Testis (tissue), 3 donors: Measurements from ENCODE around the gene ZNF423. TPM values are rescaled to one million over a fixed set of nuclear protein-coding genes. Genes with fewer than 3 reads are reported as not detected.

Experiments used
- DNase-seq: peaks from one replicate; pipeline ENCODE4 v3.0.0-alpha.2; 2019
- H3K27ac ChIP-seq, 2 donors: fragments of 200-600 bp; sonication (generic); one replicate each; pipeline ENCODE4 v1.5.1; 2019
- H3K27me3 ChIP-seq: fragments of 200-600 bp; sonication (generic); one replicate; pipeline ENCODE4 v1.5.1; 2019
- H3K36me3 ChIP-seq: fragments of 200-600 bp; sonication (generic); one replicate; pipeline ENCODE4 v1.5.1; 2017; ENCODE audit warnings: low read depth; ENCODE audit errors: missing control alignments
- H3K4me1 ChIP-seq: fragments of 200-600 bp; sonication (generic); one replicate; pipeline ENCODE4 v1.5.1; 2019
- H3K4me3 ChIP-seq, 2 donors: fragments of 200-600 bp; sonication (generic); one replicate each; pipeline ENCODE4 v1.5.1; 2017 to 2019
- H3K9me3 ChIP-seq: fragments of 200-600 bp; sonication (generic); one replicate; pipeline ENCODE4 v1.5.1; 2017
- CTCF ChIP-seq, 3 experiments: fragments of 450-650 bp in 2 of 3; fragments of 200-600 bp in 1 of 3; sonication (generic) in 1 of 3; IDR thresholded peaks; one replicate each; pipeline ENCODE4 v1.5.1; 2016 to 2019; ENCODE audit warnings: antibody characterized with exemption in 3 of 3, mild to moderate bottlenecking in 2 of 3, moderate library complexity in 1 of 3
- POLR2A ChIP-seq: fragments of 450-650 bp; IDR thresholded peaks from one replicate; pipeline ENCODE4 v1.6.1; 2017; ENCODE audit warnings: antibody characterized with exemption, mild to moderate bottlenecking, moderate library complexity
- WGBS, 2 donors: methylation state at CpG; one replicate each; pipeline ENCODE4 v1.1.5; 2018; 5-methylcytosine and 5-hydroxymethylcytosine counted together
- intact Hi-C: fragments of 100-400 bp; cut with DNase I; formaldehyde crosslinking; loops from one replicate; pipeline ENCODE4 v1.15.1; 2023; ENCODE audit warnings: low total_unique reads
- polyA plus RNA-seq: library from polyadenylated mRNA; stranded (reverse); fragments of 350-450 nt; fragmentation: Illumina TruSeq; extraction: RNeasy Lipid Tissue Mini Kit (QIAGEN cat#74804); gene quantifications from one replicate; pipeline ENCODE4 v1.2.3, GENCODE V29; 2014; ENCODE audit warnings: low read depth, low replicate concordance; ENCODE audit not compliant: insufficient read depth
- total RNA-seq, 2 donors: library from RNA; depleted of rRNA; stranded (reverse); fragments of >200 nt; gene quantifications; one replicate each; pipeline ENCODE4 v1.2.3, GENCODE V29; 2016

The ZNF423 gene
- total and polyA plus RNA-seq, 3 donors from 2014 or later: 8.9 to 19.0 (median 12.1) TPM

- Histone ChIP-seq H3K27me3 (no peaks in the 10 kb centered on the region), H3K36me3 (no peaks in the 10 kb centered on the region), H3K4me3 (no peak overlapping the region), H3K27ac (no peak overlapping the region), H3K9me3 (no peaks in the 10 kb centered on the region), H3K4me1 (no peaks in the 10 kb centered on the region)
- 86 to 96% methylated on average over 1 to 3 of the region's 3 CpGs for WGBS, 2 donors
- intact Hi-C loops: no loop called here
- no peak for DNase-seq
- TF ChIP-seq POLR2A (no peak), CTCF (IDR thresholded peaks at IDR 0.05) (no peak)
Measured at GRCh38 chr16:49470513-49470991, 385.4 kb downstream of the ZNF423 start.

- 84 to 88% methylated on average over 11 to 13 of the region's 13 CpGs for WGBS, 2 donors
- Histone ChIP-seq H3K9me3 (no peaks in the 10 kb centered on the region), H3K27me3 (no peaks in the 10 kb centered on the region), H3K4me1 (no peaks in the 10 kb centered on the region), H3K4me3 (no peak overlapping the region), H3K36me3 (no peaks in the 10 kb centered on the region), H3K27ac (no peak overlapping the region)
- intact Hi-C loops: no loop called here
- DNase-seq: no peak
- no peak for TF ChIP-seq POLR2A
- TF ChIP-seq CTCF (IDR thresholded peaks at IDR 0.05): no peak
Measured at GRCh38 chr16:49469930-49470451, 385.9 kb downstream of the ZNF423 start.

GRCh38 chr16:49469311-49469670, 386.6 kb downstream of the ZNF423 start:
- H3K9me3 ChIP-seq: no peaks in the 10 kb centered on the region
- intact Hi-C loops: no loop called here
- no peaks in the 10 kb centered on the region for H3K4me1 ChIP-seq
- H3K27me3 ChIP-seq: no peaks in the 10 kb centered on the region
- TF ChIP-seq CTCF (IDR thresholded peaks at IDR 0.05) (no peak), POLR2A (no peak)
- no peak overlapping the region for H3K27ac ChIP-seq
- no peaks in the 10 kb centered on the region for H3K36me3 ChIP-seq
- no peak overlapping the region for H3K4me3 ChIP-seq
- WGBS, 2 donors: 91 to 92% methylated on average over 6 of the region's 6 CpGs
- DNase-seq: no peak

GRCh38 chr16:49468611-49469310, 387.2 kb downstream of the ZNF423 start:
- no peak overlapping the region for H3K27ac ChIP-seq
- DNase-seq: no peak
- H3K4me1 ChIP-seq: no peaks in the 10 kb centered on the region
- no peaks in the 10 kb centered on the region for H3K36me3 ChIP-seq
- intact Hi-C loops: no loop called here
- no peak overlapping the region for H3K4me3 ChIP-seq
- H3K27me3 ChIP-seq: no peaks in the 10 kb centered on the region
- WGBS, 2 donors: 96 to 100% methylated on average over 1 to 3 of the region's 3 CpGs
- no peaks in the 10 kb centered on the region for H3K9me3 ChIP-seq
- no peak for TF ChIP-seq POLR2A

GRCh38 chr16:49467540-49468372, 388.2 kb downstream of the ZNF423 start:
- Histone ChIP-seq H3K27me3 (no peaks in the 10 kb centered on the region), H3K36me3 (no peaks in the 10 kb centered on the region), H3K4me3 (no peak overlapping the region), H3K27ac (no peak overlapping the region), H3K4me1 (no peaks in the 10 kb centered on the region), H3K9me3 (no peaks in the 10 kb centered on the region)
- TF ChIP-seq CTCF (IDR thresholded peaks at IDR 0.05) (no peak), POLR2A (no peak)
- WGBS, 2 donors: 90 to 91% methylated on average over 12 of the region's 12 CpGs
- DNase-seq: no peak
- intact Hi-C loops: no loop called here
